COLO668 (cell line): ENCODE results near the gene MGRN1.

ENCODE experiments used
- DNase-seq: peaks from one replicate; lab custom pipeline; 2025; ENCODE audit not compliant: unreplicated experiment; lab: John Stamatoyannopoulos, UW

MGRN1 gene

GRCh38 chr16:4696905-4697847 is 72.5 kb downstream of the MGRN1 start:
- DNase-seq, result peak; percentile 25

GRCh38 chr16:4697848-4698291 is 73.2 kb downstream of the MGRN1 start:
- DNase-seq, result no peak

DNA sequence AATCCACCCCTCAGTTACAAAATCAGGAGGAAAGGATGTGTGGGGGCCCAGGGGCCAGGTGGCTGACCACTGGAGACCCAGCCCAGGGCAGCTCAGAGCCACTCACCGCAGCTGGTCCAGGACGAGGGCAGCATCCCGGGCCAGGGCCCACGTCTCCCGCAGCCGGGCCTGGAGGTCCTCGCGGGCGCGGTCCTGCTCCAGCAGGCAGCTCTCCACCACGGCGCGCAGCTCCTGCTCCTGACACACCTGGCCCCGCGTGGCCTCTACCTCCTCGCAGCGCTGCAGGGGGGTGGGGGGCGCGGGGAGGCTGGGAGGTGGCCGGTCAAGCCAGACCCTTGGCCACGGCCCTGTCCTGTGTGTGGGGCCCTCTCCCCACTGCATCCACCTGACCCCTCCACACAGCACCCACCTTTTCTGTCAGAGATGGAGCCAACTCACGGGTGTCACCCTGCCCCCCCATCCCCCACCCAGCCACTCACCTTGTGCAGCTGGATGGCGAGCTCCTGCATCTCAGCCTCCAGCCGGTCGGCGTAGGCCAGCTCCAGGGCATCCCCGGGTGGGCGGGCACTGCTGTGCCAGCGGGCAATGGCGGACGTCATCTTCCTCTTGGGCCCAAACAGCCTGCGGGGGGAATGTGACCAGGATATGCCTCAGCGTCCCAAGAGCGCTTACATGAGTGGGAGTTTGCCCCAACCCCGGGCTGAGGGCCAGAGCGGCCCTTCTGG is 73.9 kb downstream of the MGRN1 start:
- DNase-seq, result no peak

- DNase-seq, result no peak
Measured at GRCh38 chr16:4699046-4699556, 74.5 kb downstream of the MGRN1 start.

GRCh38 chr16:4700380-4700996 is 75.9 kb downstream of the MGRN1 start:
- no peak for DNase-seq

GRCh38 chr16:4700997-4701743 is 76.5 kb downstream of the MGRN1 start:
- no peak for DNase-seq

DNA sequence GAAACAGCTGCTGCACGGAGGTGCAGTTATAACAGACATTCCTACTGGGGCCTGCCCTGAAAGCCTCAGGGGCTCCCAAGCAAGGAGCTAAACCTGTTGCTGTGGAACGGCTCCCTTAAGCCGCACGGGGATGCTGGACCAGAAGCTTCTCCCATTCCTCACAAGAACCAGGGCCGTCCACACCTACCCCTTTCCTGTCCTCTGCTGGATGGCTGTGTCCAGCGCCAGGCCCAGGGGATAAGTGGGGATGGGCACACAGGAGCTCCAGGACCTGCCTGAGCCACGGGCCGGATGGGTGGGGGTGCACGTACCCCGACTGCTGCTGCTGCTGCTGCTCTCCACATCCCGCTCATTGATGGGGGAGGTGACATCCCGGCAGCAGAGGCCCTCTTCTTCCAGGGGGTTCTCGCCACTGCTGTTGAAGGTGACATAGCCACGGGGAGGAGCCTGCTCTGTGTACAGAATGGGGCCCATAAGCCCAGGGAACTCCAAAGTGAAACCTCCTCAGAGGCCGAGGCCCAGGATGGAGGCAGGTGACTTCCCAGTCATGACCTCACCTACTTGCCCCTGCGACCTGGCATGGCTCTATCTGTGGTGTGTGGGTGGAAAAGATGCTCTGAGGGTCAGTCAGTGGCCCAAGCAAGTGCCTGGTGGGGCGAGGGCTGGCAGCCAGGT is 77.3 kb downstream of the MGRN1 start:
- no peak for DNase-seq

- DNase-seq, result no peak
Measured at GRCh38 chr16:4702466-4702808, 77.8 kb downstream of the MGRN1 start.

GRCh38 chr16:4703906-4704305 is 79.3 kb downstream of the MGRN1 start:
- DNase-seq, result no peak

- no peak for DNase-seq
Measured at GRCh38 chr16:4704491-4704890, 79.9 kb downstream of the MGRN1 start.

DNA sequence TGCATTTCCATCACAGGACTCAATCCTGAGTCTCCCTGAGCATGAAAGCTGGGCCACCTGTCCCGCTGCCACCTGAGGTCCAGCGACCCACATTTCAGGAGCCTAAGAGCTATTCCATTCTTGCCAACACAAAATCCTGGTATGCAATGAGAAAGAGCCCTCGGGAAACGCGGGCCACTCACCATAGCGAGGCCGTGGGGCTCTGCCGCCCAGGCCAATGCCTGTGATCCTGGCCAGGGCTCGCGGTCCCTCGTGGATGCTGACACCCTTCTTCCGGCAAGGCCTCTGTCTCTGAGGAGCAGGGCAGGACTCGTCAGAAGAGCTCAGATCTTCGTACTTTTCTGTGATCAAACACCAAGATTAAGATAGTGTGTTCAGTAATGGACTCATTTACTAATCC is 80.3 kb downstream of the MGRN1 start:
- no peak for DNase-seq

- no peak for DNase-seq
Measured at GRCh38 chr16:4706871-4707270, 82.2 kb downstream of the MGRN1 start.

GRCh38 chr16:4709481-4709880 is 84.9 kb downstream of the MGRN1 start:
- no peak for DNase-seq

GRCh38 chr16:4713663-4714501 is 89.3 kb downstream of the MGRN1 start:
- DNase-seq, result no peak

DNA sequence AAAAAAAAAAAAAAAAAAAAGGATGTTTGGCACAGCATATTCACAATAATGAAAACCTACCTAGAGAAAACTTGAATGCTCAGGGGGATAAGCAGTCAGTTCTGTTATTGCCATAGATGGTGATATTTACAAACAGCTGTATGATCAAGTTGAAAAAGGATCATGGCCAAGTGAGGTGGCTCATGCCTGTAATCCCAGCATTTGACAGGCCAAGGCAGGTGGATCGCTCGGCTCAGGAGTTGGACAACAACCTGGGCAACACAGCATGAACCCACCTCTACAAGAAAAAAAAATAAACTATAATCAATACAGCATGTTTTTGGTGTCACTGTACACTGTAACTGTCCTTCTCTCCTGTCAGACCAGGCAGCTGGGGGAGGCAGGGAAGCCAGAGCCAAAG is 90.4 kb downstream of the MGRN1 start:
- no peak for DNase-seq

- no peak for DNase-seq
Measured at GRCh38 chr16:4718466-4718865, 93.8 kb downstream of the MGRN1 start.

- no peak for DNase-seq
Measured at GRCh38 chr16:4723071-4723767, 98.6 kb downstream of the MGRN1 start.

GRCh38 chr16:4724661-4725270 is 100.1 kb downstream of the MGRN1 start:
- no peak for DNase-seq
